CD4-positive, alpha-beta T cell treated with Interleukin-21 for 1 hour (primary cell): ENCODE data around the gene HMG20A.
A peak's percentile ranks its signal among the peaks of the same experiment; 100 is the strongest.

Experiments used
- DNase-seq: peaks from one replicate; pipeline ENCODE4 v3.0.0-alpha.2; 2020

Gene HMG20A

DNA sequence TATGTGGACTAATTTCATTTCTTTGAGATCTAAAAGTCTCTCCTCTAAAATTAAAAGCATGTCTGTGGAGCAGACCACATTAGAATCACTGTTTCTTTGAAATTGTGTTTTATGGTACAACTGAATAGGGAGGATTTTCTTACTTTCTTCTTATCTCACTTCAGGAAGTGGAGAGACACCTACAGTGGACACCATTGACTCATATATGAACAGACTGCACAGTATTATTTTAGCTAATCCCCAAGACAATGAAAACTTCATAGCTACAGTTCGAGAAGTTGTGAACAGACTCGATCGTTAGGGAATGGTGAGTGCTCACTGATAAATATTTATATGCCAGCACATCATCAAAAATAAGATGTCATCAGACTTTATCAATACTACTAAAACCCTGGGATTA lies 58.3 kb downstream of the HMG20A start:
- DNase-seq = no peak

- DNase-seq = no peak
Measured at GRCh38 chr15:77480859-77481633, 60.4 kb downstream of the HMG20A start.

DNA sequence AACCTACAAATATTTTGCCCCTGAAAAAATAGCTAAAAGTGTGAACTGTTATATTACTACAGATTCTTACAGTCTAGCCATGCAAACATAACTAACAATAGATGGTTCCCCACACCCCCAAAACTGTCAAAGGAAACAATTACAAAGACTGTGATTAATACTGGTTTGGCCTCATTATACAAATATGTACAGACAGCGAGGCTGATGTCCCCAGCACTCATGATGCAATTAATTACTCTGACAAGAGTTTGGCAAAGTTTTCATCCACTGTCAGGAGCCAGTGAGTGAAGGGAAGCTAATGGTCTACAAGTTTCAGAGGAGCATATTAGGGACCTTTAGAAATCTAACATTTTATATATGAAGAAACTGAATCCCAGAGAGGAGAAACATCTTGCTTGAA lies 61.0 kb downstream of the HMG20A start:
- DNase-seq = no peak

GRCh38 chr15:77482570-77482969 lies 61.9 kb downstream of the HMG20A start:
- no peak for DNase-seq

- no peak for DNase-seq
Measured at GRCh38 chr15:77483425-77484140, 62.9 kb downstream of the HMG20A start.

- no peak for DNase-seq
Measured at GRCh38 chr15:77484994-77485393, 64.3 kb downstream of the HMG20A start.

DNA sequence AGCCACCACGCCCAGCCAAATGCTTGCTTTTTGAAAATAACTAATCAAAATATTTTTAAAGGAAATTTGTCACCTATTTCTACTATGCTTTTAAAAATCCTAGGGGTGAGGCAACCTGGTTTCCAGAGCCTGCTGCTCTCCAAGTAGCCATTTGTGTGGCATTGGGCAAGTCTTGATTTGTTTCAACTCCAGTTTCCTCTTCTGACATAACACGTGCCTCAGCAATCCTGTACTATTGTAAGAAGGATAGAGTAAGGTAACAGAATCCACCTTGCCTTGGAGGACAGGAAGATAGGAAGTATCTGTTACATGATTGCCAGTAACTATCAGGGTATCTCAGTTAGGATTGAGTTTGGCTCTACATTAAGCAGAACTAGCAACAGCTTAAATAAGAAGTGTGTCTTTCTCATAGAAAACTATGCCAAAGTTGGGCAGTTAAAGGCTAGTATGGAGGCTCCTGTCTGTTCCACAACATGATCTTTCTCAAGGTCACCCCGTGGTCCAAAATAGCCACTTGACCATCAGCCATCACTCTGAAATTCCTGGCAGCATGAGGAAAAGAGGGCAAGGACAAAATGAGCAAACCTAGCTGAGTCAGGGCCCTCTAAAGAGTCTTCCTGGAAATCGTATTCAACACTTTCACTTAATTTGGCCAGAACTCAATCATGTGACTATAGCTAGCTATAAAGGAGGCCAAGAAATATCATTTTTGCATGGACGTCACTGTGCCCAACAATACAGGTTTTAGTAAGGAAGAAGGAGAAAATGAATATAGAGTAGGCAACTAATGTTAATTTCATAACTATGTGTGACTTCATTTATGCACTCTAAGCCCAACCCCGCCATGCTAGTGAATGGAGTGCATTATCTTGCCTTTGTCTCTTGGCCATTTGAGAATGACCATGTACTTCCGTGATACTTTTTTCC lies 66.1 kb downstream of the HMG20A start:
- no peak for DNase-seq

DNA sequence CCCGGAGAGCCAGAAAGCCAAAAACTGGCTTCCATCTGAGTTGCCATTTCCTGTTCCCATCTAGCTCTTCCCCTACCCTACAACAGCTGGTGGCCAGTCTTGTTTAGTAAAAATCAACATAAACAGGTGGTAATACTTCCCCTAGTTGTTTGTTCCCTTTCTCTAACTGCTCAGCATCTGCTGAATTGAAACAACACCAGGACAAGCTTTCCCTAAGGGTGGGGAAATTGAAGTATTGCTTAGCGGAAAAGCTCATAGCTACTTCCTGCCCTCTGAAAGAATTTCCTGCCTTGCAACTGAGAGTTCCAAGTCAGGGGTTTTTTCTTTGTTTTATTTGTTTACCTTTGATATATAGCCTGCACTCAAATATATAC lies 66.8 kb downstream of the HMG20A start:
- DNase-seq = no peak

DNA sequence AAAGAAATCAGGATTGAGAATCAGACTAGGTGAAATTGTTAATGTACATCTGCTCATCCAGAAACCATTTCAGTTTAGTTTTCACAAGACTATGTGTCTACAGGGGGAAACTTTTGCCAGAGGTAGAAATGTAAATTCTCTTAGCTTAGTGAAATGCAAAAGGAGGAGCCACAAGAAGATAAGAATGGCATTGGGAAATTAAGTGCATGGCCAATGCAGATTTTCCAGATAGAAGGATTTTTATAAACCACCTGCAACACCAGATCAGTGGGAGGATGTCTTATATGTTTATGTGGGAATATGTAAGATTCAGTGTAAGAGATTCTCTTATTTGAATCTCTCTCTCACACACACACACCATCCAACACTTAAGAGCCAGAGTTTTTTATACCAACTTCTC lies 67.2 kb downstream of the HMG20A start:
- DNase-seq = no peak

GRCh38 chr15:77489647-77490046 lies 69.0 kb downstream of the HMG20A start:
- DNase-seq = no peak

DNA sequence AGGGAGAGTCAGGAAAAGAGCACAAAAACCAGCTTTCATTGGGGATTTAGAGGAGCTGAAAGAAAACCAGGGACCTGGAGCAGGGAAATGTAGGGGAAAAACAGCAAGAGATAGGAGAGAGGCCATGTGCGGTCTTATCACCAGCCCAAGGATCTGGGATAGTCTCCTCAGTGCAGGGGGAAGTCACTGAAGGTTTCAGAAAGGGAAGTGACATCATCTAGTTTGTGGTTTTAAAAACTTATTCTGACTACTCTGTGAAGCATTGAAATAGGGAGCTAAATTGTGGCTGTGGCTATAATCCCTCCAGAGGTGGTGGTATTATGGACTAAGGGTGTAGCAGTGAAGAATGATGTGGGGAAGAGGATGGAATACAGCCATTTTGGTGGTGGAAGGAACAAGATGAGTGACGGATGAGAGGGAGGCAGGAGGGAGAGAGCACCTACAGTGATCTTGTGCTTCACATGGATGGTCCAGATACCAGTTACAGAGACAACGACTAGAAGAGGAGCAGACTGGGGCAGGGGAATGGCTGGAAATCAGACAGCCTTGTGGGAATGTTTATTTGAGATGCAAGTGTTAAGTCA lies 72.7 kb downstream of the HMG20A start:
- peak; percentile 6 for DNase-seq

GRCh38 chr15:77494073-77494867 lies 73.6 kb downstream of the HMG20A start:
- DNase-seq = no peak

- no peak for DNase-seq
Measured at GRCh38 chr15:77494964-77495363, 74.3 kb downstream of the HMG20A start.

GRCh38 chr15:77495838-77496596 lies 75.3 kb downstream of the HMG20A start:
- no peak for DNase-seq

DNA sequence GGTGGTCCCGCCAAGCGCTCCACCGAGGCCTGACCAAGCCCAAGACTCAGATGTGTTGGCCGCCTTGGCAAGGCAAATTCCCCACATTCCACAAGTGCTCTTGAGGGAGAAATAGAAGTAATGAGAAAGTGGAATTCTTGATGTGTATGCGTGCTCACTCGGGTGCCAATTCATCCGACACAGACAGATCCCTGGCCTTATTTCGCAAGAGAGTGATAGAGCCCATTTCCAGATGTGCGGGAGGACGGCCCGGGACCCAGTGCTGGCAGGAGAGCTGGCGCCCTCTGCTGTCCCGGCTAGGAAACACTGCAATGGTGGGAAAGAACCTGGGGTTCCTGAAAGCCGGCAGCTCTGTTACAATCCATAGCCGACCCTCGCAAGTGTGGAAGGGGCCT lies 76.0 kb downstream of the HMG20A start:
- DNase-seq = peak; percentile 65

DNA sequence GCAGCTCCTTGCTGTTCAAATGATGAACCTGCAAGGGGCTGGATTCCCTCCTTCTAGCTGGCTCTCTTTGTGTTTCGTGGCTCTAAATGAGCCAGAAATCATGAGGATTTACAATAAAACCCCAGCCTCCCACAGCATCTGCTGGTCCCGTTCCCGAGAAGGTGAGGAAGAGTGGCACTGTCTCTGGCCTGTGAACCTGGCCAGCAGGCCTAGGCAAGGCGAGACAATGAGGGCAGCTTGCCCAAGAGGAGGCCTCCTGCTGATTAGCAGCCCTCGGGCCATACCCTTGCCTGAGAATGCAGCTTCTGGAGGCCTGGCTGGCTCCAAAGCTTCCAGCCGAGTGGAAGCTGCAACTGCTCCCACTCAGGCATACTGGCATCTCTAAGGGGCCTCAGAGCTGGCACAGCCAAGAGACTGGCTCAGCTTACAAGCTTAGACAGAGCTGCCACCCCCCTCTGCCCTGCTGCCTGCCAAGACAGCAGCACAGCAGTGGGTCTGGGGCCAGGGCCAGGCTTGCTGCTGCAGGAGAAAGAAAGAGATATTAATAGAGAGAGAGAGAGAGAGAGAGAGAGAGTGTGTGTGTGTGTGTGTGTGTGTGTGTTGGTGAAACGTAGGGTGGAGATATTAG lies 76.5 kb downstream of the HMG20A start:
- DNase-seq = no peak

DNA sequence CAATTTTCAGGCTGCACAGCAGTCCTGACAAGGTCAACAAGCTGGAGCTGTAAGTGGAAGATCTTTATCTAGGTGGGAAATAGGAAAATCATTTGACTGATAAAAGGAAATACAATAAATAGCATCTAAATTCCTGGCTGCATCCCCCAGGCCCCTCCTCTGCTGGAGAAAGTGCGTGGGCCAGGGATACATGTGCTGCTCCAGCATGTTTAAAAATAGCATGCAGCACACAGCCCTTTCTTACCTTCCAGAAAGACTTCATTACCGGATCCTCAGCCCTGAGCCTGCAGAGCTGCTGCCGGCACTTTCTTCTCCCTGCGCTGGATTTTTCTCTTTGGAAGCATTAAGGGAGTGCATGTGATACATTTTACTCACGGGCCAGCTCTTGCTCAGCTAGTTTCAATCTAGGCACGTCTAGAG lies 77.3 kb downstream of the HMG20A start:
- no peak for DNase-seq

GRCh38 chr15:77499087-77499760 lies 78.5 kb downstream of the HMG20A start:
- no peak for DNase-seq

DNA sequence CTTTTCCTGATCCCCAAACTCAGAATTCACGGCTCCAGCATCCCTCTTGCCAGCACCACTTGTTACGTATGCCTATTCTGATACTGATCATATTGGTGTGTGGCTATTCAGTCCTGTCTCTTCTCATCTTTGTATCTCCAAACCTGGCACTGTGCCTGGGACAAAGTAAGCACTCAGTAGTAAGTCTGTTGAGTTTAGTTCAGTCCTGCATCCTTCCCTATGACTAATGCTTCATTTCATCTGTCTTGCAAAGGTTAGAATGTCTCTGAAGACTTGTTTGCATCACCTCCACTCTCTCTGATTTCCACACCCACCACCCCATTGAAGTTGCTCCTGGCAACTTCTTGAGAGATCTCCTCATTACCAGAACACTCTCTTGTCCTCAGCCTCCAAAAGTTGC lies 80.3 kb downstream of the HMG20A start:
- DNase-seq = no peak

GRCh38 chr15:77502379-77503095 lies 81.8 kb downstream of the HMG20A start:
- DNase-seq = no peak
